SK-N-SH treated with all-trans-retinoic acid at 6 μM for 48 hours (cell line): Measurements from ENCODE around the gene RASSF5.
"Not testable (repeated sequence)": the region's sequence is repeated elsewhere in the genome, so short reads cannot be mapped to it uniquely, and the experiment has no call there.

Experiments
- ATAC-seq: fragments of 200-7000 bp; cut with Tn5 transposase; 3 replicates; pipeline ENCODE4 v1.9.1; 2020; ENCODE audit warnings: mild to moderate bottlenecking, moderate library complexity
- ARNTL ChIP-seq: fragments of 450-650 bp; formaldehyde crosslinking; IDR thresholded peaks from 2 replicates; pipeline ENCODE4 v1.5.0; 2020; ENCODE audit warnings: low read depth, mild to moderate bottlenecking, moderate library complexity, borderline replicate concordance
- CSDC2 ChIP-seq: fragments of 250-450 bp; sonication (Bioruptor Pico); IDR thresholded peaks from 2 replicates; pipeline ENCODE4 v1.5.0; 2020; ENCODE audit warnings: mild to moderate bottlenecking, moderate library complexity
- CSRNP3 ChIP-seq: fragments of 250-450 bp; sonication (Bioruptor Pico); IDR thresholded peaks from 2 replicates; pipeline ENCODE4 v1.5.1; 2021; ENCODE audit warnings: mild to moderate bottlenecking, moderate library complexity
- GLIS3 ChIP-seq: fragments of 250-450 bp; sonication (Bioruptor Pico); IDR thresholded peaks from 2 replicates; pipeline ENCODE4 v1.5.0; 2020; ENCODE audit warnings: mild to moderate bottlenecking, moderate library complexity
- ISL1 ChIP-seq: fragments of 250-450 bp; sonication (Bioruptor Pico); IDR thresholded peaks from 2 replicates; pipeline ENCODE4 v2.1.2; 2022; ENCODE audit warnings: mild to moderate bottlenecking, moderate library complexity
- OSR1 ChIP-seq: fragments of 250-450 bp; sonication (Bioruptor Pico); IDR thresholded peaks from 2 replicates; pipeline ENCODE4 v1.8.0; 2022; ENCODE audit warnings: moderate library complexity, mild to moderate bottlenecking, inconsistent platforms
- PATZ1 ChIP-seq: fragments of 250-450 bp; sonication (Bioruptor Pico); IDR thresholded peaks from 2 replicates; pipeline ENCODE4 v1.8.0; 2020; ENCODE audit warnings: mild to moderate bottlenecking, moderate library complexity, borderline replicate concordance
- TOX ChIP-seq: fragments of 250-450 bp; sonication (Bioruptor Pico); IDR thresholded peaks from 2 replicates; pipeline ENCODE4 v1.8.0; 2021; ENCODE audit warnings: mild to moderate bottlenecking, moderate library complexity, borderline replicate concordance
- ZC3H10 ChIP-seq: fragments of 250-450 bp; sonication (Bioruptor Pico); IDR thresholded peaks from 2 replicates; pipeline ENCODE4 v1.5.1; 2021; ENCODE audit warnings: mild to moderate bottlenecking, moderate library complexity
- ZFP30 ChIP-seq: fragments of 450-650 bp; formaldehyde crosslinking; IDR thresholded peaks from 2 replicates; pipeline ENCODE4 v1.5.0; 2022; ENCODE audit warnings: mild to moderate bottlenecking, moderate library complexity
- ZNF565 ChIP-seq: fragments of 450-650 bp; formaldehyde crosslinking; conservative IDR thresholded peaks from 2 replicates; pipeline ENCODE4 v1.5.0; 2020; ENCODE audit warnings: low read depth, mild to moderate bottlenecking, moderate library complexity
- ZNF70 ChIP-seq: fragments of 450-650 bp; formaldehyde crosslinking; IDR thresholded peaks from 2 replicates; pipeline ENCODE4 v1.5.0; 2020; ENCODE audit warnings: mild to moderate bottlenecking, moderate library complexity
- ZNF8 ChIP-seq: fragments of 450-650 bp; formaldehyde crosslinking; IDR thresholded peaks from 2 replicates; pipeline ENCODE4 v1.5.0; 2020; ENCODE audit warnings: mild to moderate bottlenecking, moderate library complexity
- TF ChIP-seq, protein P1 (sequence below): fragments of 250-450 bp; sonication (Bioruptor Pico); IDR thresholded peaks from 2 replicates; pipeline ENCODE4 v1.5.1; 2020; ENCODE audit warnings: low read depth, mild to moderate bottlenecking, moderate library complexity
- TF ChIP-seq, protein P2 (sequence below): fragments of 250-450 bp; sonication (Bioruptor Pico); IDR thresholded peaks from 2 replicates; pipeline ENCODE4 v1.5.0; 2020; ENCODE audit warnings: mild to moderate bottlenecking, moderate library complexity

Gene RASSF5

GRCh38 chr1:206478746-206479145 is 28.6 kb upstream of the RASSF5 start:
- ATAC-seq, result no peak
- no peak for TF ChIP-seq GLIS3 (CRISPR knock-in tag)
- TF ChIP-seq, protein P1, sequence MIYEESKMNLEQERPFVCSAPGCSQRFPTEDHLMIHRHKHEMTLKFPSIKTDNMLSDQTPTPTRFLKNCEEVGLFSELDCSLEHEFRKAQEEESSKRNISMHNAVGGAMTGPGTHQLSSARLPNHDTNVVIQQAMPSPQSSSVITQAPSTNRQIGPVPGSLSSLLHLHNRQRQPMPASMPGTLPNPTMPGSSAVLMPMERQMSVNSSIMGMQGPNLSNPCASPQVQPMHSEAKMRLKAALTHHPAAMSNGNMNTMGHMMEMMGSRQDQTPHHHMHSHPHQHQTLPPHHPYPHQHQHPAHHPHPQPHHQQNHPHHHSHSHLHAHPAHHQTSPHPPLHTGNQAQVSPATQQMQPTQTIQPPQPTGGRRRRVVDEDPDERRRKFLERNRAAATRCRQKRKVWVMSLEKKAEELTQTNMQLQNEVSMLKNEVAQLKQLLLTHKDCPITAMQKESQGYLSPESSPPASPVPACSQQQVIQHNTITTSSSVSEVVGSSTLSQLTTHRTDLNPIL (CRISPR knock-in tag), result no peak
- TF ChIP-seq, all 23 proteins: peak for 0

GRCh38 chr1:206479183-206480125 is 27.9 kb upstream of the RASSF5 start:
- no peak for TF ChIP-seq ZC3H10
- TF ChIP-seq ZNF8 (CRISPR knock-in tag), result no peak
- no peak for TF ChIP-seq ZFP30 (CRISPR knock-in tag)
- TF ChIP-seq CSRNP3 (CRISPR knock-in tag), result no peak
- TF ChIP-seq, protein P1 (CRISPR knock-in tag), result no peak
- peak; percentile 89 for ATAC-seq

DNA sequence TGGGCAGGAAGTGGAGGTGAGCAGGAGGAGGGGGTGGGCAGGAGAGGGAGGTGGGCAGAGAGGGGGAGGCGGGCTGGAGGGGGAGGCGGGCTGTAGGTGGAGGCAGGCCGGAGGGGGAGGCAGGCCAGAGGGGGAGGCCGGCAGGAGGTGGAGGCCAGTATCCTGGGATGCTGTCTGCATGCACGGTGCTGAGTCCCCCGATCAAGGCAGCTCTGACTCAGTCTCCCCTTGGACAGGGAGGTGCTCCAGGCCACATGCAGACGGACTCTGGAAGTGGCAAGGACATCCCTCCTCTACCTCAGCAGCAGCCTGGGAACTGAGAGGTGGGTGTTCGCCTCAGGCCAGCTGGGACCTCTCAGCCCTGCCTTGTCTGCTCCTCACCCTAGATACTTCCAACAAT is 27.1 kb upstream of the RASSF5 start:
- TF ChIP-seq ISL1 (no peak), GLIS3 (CRISPR knock-in tag) (no peak), TOX (no peak), ZNF565 (no peak), CSDC2 (CRISPR knock-in tag) (no peak), PATZ1 (CRISPR knock-in tag) (no peak), ZNF70 (no peak)
- TF ChIP-seq, protein P2, sequence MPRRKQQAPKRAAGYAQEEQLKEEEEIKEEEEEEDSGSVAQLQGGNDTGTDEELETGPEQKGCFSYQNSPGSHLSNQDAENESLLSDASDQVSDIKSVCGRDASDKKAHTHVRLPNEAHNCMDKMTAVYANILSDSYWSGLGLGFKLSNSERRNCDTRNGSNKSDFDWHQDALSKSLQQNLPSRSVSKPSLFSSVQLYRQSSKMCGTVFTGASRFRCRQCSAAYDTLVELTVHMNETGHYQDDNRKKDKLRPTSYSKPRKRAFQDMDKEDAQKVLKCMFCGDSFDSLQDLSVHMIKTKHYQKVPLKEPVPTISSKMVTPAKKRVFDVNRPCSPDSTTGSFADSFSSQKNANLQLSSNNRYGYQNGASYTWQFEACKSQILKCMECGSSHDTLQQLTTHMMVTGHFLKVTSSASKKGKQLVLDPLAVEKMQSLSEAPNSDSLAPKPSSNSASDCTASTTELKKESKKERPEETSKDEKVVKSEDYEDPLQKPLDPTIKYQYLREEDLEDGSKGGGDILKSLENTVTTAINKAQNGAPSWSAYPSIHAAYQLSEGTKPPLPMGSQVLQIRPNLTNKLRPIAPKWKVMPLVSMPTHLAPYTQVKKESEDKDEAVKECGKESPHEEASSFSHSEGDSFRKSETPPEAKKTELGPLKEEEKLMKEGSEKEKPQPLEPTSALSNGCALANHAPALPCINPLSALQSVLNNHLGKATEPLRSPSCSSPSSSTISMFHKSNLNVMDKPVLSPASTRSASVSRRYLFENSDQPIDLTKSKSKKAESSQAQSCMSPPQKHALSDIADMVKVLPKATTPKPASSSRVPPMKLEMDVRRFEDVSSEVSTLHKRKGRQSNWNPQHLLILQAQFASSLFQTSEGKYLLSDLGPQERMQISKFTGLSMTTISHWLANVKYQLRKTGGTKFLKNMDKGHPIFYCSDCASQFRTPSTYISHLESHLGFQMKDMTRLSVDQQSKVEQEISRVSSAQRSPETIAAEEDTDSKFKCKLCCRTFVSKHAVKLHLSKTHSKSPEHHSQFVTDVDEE (CRISPR knock-in tag), result no peak
- no peak for ATAC-seq

GRCh38 chr1:206482611-206483010 is 24.7 kb upstream of the RASSF5 start:
- ATAC-seq, result no peak
- no peak for TF ChIP-seq ARNTL
- TF ChIP-seq, protein P2 (CRISPR knock-in tag), result no peak
- no peak for TF ChIP-seq ZNF70
- TF ChIP-seq OSR1 (CRISPR knock-in tag), result no peak
- no peak for TF ChIP-seq ISL1

- ATAC-seq, result not testable (repeated sequence)
Measured at GRCh38 chr1:206483864-206484263, 23.5 kb upstream of the RASSF5 start.
